SK-N-MC (cell line): ENCODE data around the gene PPP1R13L.

Experiments
- DNase-seq: peaks from one replicate; pipeline ENCODE4 v3.0.0-alpha.2; 2011; ENCODE audit warnings: low read depth, low spot score
- H3K27ac ChIP-seq: fragments of 200-600 bp; sonication (generic); 2 replicates; pipeline ENCODE4 v1.5.1; 2016; ENCODE audit warnings: mixed run types
- H3K36me3 ChIP-seq: fragments of 200-600 bp; sonication (generic); 2 replicates; pipeline ENCODE4 v1.6.1; 2017; ENCODE audit warnings: antibody characterized with exemption, low read length, mixed read lengths; ENCODE audit not compliant: insufficient read depth
- H3K4me3 ChIP-seq: fragments of 200-600 bp; sonication (generic); 2 replicates; pipeline ENCODE4 v1.5.1; 2016
- H3K9ac ChIP-seq: fragments of 200-600 bp; sonication (generic); 2 replicates; pipeline ENCODE4 v1.8.0; 2017; ENCODE audit warnings: mixed run types, mixed read lengths; ENCODE audit not compliant: insufficient read length
- H3K9me3 ChIP-seq: fragments of 200-600 bp; sonication (generic); 2 replicates; pipeline ENCODE4 v1.6.1; 2017; ENCODE audit warnings: low read depth, mild to moderate bottlenecking, antibody characterized with exemption, low read length, moderate library complexity, mixed read lengths
- EZH2 ChIP-seq: fragments of 200-600 bp; sonication (generic); IDR thresholded peaks from one replicate; pipeline ENCODE4 v1.6.1; 2017; ENCODE audit warnings: antibody characterized with exemption
- FOXP2 ChIP-seq: optimal IDR thresholded peaks from 2 replicates; pipeline ENCODE3; 2011; ENCODE audit warnings: mild to moderate bottlenecking, moderate library complexity; ENCODE audit not compliant: insufficient read depth; ENCODE audit errors: extremely low read length, control extremely low read depth
- POLR2AphosphoS5 ChIP-seq: IDR thresholded peaks from 2 replicates; pipeline ENCODE4 v1.6.1; 2012; ENCODE audit warnings: mild to moderate bottlenecking, low read depth, low read length, borderline replicate concordance

Gene PPP1R13L

DNA sequence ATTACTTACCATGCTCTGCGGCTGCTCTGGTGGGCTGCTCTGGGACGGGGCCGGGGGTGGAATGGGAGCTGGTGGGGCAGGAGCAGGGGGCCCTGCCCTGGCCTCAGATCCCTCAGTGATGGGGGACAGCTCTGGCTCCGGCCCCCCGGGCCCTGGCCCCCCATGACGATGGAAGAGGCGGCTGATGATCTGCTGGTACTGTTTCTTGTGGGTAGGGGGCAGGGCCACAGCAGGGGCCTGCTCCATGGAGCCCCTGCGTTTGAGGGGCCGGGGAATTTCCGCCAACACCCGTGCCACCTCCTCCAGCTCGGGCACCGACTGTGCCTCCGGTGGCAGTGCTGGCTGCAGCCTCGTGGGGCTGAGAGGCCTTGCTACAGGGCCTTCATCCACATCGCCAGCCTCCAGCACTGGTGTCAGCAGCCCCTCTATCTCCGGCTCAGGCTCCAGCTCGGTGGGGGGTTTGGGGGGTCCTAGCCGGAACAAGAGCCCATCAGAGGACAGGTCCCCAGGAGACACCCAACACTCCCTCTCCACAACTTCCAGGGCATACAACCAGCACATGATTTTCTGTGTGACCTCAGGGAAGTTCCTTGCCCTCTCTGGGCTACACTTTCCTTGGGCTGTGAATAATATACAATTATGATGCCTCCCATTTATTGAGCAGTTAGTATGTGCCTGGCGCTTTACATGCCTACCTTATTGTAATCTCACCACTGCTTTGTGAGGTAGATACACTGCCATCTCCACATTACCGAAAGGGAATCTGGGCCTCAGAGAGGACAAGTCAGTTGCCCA lies 12.8 kb downstream of the PPP1R13L start:
- no peaks in the 10 kb centered on the region for H3K9me3 ChIP-seq
- TF ChIP-seq FOXP2 = no peak
- TF ChIP-seq EZH2 = no peak
- H3K27ac ChIP-seq = no peak overlapping the region
- no peak overlapping the region for H3K9ac ChIP-seq
- DNase-seq = no peak
- H3K4me3 ChIP-seq = no peak overlapping the region
- H3K36me3 ChIP-seq = no peaks in the 10 kb centered on the region

GRCh38 chr19:45391346-45391745 lies 13.5 kb downstream of the PPP1R13L start:
- H3K27ac ChIP-seq = no peak overlapping the region
- no peaks in the 10 kb centered on the region for H3K36me3 ChIP-seq
- H3K9ac ChIP-seq = no peak overlapping the region
- TF ChIP-seq EZH2 (no peak), POLR2AphosphoS5 (no peak), FOXP2 (no peak)
- H3K9me3 ChIP-seq = no peaks in the 10 kb centered on the region
- no peak for DNase-seq
- H3K4me3 ChIP-seq = no peak overlapping the region

DNA sequence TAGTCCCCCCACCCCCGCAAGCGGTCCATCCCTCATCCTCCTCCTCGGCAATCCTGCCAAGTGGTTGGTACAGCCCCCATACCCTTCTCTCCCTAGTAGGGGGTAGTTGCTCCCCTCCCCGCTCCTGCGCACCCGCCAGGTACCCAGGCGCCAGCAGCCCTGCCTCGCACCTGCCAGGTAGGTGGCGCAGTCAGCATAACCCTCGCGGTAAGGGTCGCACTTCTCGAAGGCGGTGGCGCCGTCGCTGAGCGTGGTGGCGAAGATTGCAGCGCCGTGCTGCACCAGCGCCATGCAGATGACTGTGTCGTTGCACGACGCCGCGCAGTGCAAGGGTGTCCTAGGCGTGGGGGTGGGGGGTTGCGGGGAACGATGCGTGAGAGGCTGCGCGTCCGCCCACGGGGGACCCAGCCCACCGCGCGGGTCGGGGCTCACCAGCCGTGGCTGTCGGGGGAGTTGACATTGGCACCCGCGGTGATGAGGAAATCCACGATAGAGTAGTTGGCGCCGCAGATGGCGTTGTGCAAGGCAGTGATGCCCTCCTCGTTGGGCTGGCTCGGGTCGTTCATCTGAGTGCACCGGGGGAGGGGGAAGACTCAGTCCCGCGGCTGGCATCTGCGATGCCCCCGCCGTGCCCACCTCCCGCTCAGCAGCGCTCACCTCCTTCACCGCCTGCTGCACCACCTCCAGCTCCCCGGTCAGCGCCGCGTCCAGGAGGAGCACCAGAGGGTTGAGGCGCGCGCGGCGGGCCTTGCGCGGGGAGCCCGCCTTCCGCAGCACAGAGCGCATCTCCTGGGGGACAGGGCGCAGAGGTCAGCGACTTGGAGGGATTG lies 19.3 kb downstream of the PPP1R13L start:
- Histone ChIP-seq H3K4me3 (peak overlapping the region; percentile 43), H3K27ac (no peak overlapping the region), H3K9me3 (no peaks in the 10 kb centered on the region), H3K36me3 (no peaks in the 10 kb centered on the region), H3K9ac (no peak overlapping the region)
- DNase-seq = no peak
- TF ChIP-seq EZH2 = no peak
- no peak for TF ChIP-seq FOXP2
- TF ChIP-seq POLR2AphosphoS5 = no peak

GRCh38 chr19:45382426-45382825 lies 22.4 kb downstream of the PPP1R13L start:
- Histone ChIP-seq H3K36me3 (no peaks in the 10 kb centered on the region), H3K27ac (no peak overlapping the region), H3K9ac (no peak overlapping the region), H3K9me3 (no peaks in the 10 kb centered on the region), H3K4me3 (no peak overlapping the region)
- TF ChIP-seq FOXP2 (no peak), POLR2AphosphoS5 (no peak), EZH2 (no peak)
- no peak for DNase-seq

GRCh38 chr19:45380107-45380506 lies 24.8 kb downstream of the PPP1R13L start:
- H3K36me3 ChIP-seq = no peaks in the 10 kb centered on the region
- no peak overlapping the region for H3K4me3 ChIP-seq
- H3K9me3 ChIP-seq = no peaks in the 10 kb centered on the region
- no peak for DNase-seq
- H3K9ac ChIP-seq = no peak overlapping the region
- TF ChIP-seq FOXP2 = no peak
- no peak for TF ChIP-seq EZH2
- no peak for TF ChIP-seq POLR2AphosphoS5
- H3K27ac ChIP-seq = no peak overlapping the region

DNA sequence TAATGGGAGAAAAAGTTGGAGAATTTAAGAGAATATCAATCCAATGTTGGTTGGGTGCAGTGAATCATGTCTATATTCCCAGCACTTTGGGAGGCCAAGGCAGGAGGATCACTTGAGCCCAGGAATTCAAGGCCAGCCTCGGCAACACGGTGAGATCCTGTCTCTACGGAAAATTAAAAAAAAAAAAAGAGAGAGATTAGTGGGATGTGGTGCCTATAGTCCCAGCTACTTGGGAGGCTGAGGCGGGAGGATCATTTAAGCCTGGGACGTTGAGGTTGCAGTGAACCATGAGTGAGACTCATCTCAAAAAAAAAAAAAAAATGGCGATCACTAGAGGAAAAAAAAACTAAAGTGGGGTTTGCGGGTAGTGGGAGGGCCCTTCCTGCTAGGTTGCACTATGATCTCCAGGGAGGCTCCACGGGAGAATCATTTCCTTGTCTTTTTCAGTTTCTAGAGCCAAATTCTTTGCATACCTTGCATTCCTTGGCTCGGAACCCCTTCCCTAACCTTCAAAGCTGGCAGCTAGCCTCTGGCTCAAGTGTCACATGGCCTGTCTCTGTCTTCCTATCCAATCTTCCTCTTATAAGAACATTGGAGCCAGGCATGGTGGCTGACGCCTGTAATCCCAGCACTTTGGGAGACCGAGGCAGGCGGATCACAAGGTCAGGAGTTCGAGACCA lies 28.7 kb downstream of the PPP1R13L start:
- H3K9me3 ChIP-seq = no peaks in the 10 kb centered on the region
- no peak overlapping the region for H3K4me3 ChIP-seq
- H3K9ac ChIP-seq = no peak overlapping the region
- peak overlapping the region; percentile 81 for H3K27ac ChIP-seq
- no peaks in the 10 kb centered on the region for H3K36me3 ChIP-seq
- TF ChIP-seq EZH2 (no peak), POLR2AphosphoS5 (no peak), FOXP2 (no peak)
- peak; percentile 28 for DNase-seq

GRCh38 chr19:45370410-45371204 lies 34.3 kb downstream of the PPP1R13L start, which contains the start of gene ERCC2:
ERCC2 (minus strand) TSS chr19:45370573; CDS start chr19:45370540, 33 bp downstream.
- Histone ChIP-seq H3K36me3 (no peaks in the 10 kb centered on the region; the same call in 1 of the 2 replicates), H3K27ac (peak within 1 kb of the TSS; percentile 85), H3K4me3 (peak within 1 kb of the TSS; percentile 86), H3K9me3 (no peaks in the 10 kb centered on the region), H3K9ac (peak within 1 kb of the TSS; percentile 78)
- peak; percentile 91 for DNase-seq
- peak; percentile 55; the same call in 1 of the 2 replicates for TF ChIP-seq POLR2AphosphoS5
- TF ChIP-seq EZH2 = no peak
- TF ChIP-seq FOXP2 = no peak
